NB4 (cell line): ENCODE measurements around the gene IQSEC3.

ENCODE experiments used
- DNase-seq: peaks from one replicate; pipeline ENCODE4 v3.0.0; 2010; ENCODE audit warnings: low read depth
- H3K4me3 ChIP-seq: one replicate; pipeline ENCODE4 v1.5.1; 2011; ENCODE audit warnings: mild to moderate bottlenecking, low read depth, low read length, moderate library complexity
- MAX ChIP-seq: IDR thresholded peaks from 2 replicates; pipeline ENCODE4 v1.6.1; 2011; ENCODE audit warnings: low read depth, low read length
- MYC ChIP-seq: IDR thresholded peaks from 2 replicates; pipeline ENCODE4 v1.6.1; 2011; ENCODE audit warnings: low read depth, low read length
- POLR2A ChIP-seq: IDR thresholded peaks from 2 replicates; pipeline ENCODE4 v1.6.1; 2011; ENCODE audit warnings: mild to moderate bottlenecking; ENCODE audit not compliant: insufficient read length; ENCODE audit errors: extremely low read depth
- TF ChIP-seq, protein P1 (sequence below): IDR thresholded peaks from one replicate; pipeline ENCODE4 v1.5.1; 2012; ENCODE audit warnings: low read depth, low read length

The IQSEC3 gene

GRCh38 chr12:220946-221550 lies 154.5 kb downstream of the IQSEC3 start:
- DNase-seq: no peak
- no peak overlapping the region for H3K4me3 ChIP-seq
- TF ChIP-seq MYC (no peak), MAX (no peak), POLR2A (no peak)
- TF ChIP-seq, protein P1, sequence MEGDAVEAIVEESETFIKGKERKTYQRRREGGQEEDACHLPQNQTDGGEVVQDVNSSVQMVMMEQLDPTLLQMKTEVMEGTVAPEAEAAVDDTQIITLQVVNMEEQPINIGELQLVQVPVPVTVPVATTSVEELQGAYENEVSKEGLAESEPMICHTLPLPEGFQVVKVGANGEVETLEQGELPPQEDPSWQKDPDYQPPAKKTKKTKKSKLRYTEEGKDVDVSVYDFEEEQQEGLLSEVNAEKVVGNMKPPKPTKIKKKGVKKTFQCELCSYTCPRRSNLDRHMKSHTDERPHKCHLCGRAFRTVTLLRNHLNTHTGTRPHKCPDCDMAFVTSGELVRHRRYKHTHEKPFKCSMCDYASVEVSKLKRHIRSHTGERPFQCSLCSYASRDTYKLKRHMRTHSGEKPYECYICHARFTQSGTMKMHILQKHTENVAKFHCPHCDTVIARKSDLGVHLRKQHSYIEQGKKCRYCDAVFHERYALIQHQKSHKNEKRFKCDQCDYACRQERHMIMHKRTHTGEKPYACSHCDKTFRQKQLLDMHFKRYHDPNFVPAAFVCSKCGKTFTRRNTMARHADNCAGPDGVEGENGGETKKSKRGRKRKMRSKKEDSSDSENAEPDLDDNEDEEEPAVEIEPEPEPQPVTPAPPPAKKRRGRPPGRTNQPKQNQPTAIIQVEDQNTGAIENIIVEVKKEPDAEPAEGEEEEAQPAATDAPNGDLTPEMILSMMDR: no peak

GRCh38 chr12:221736-222135 lies 155.2 kb downstream of the IQSEC3 start:
- TF ChIP-seq, protein P1: no peak
- TF ChIP-seq POLR2A: no peak
- no peak for TF ChIP-seq MYC
- no peak for TF ChIP-seq MAX
- DNase-seq: no peak
- no peak overlapping the region for H3K4me3 ChIP-seq

DNA sequence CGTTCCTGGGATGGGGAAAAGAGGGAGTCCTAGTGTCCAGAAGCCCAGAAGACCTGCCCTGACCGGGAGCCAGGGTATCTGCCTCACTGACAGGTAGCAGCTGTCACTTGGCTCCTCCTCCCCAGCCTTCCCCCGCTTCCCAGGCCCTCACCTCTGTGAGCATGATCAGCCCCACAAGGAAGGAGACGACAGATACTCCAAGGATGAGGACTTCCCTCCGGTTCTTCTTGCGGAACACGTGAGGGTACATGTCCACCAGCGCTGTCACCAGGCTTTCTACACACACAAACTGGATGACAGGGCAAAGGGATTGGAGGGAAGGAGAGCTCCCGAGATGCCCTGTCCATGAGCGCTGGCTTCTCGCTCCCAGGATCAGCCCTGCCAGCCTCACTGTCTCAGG lies 157.3 kb downstream of the IQSEC3 start:
- TF ChIP-seq POLR2A: no peak
- no peak for TF ChIP-seq MYC
- TF ChIP-seq, protein P1: no peak
- TF ChIP-seq MAX: no peak
- no peak for DNase-seq
- H3K4me3 ChIP-seq: no peak overlapping the region

DNA sequence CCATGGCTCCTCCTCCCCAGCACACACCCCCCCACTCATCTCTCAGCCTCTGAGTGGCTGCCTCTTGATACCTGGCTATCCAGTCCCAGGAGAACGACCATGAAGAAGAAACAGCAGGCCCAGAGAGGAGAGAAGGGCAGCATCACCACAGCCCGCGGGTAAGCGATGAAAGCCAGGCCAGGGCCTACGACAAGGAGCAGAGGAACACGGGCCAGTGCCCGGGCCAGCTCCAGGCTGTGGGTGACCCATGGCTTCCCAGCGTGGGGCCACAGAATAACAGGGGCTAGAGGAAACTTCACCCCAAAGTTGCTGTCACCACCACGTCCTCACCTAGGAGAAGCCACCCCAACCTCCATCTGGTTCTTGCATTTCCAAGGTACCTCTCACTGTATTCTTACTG lies 157.8 kb downstream of the IQSEC3 start:
- DNase-seq: no peak
- TF ChIP-seq, protein P1: no peak
- TF ChIP-seq POLR2A (no peak), MYC (no peak), MAX (no peak)
- H3K4me3 ChIP-seq: no peak overlapping the region

- TF ChIP-seq MAX (no peak), POLR2A (no peak), MYC (no peak)
- TF ChIP-seq, protein P1: no peak
- H3K4me3 ChIP-seq: no peak overlapping the region
- DNase-seq: no peak
Measured at GRCh38 chr12:225012-225411, 158.4 kb downstream of the IQSEC3 start.

DNA sequence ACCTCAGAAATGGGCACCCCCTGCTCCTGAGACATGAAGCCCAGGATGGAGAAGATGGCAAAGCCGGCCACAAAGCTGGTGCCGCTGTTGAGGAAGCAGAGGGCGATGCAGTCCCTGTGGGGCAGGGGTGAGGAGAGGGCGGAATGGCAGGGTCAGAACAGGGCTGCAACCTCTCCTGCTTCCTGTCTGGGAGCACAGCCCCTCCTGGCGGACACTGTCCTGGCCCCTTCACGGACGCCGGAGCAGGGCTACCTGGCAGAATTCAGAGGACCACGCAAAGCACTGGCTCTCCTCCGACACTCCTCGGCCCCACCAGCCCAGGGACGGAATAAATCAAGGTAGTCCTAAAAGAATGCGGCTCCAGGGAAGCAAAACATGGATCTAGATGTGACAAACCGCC lies 159.8 kb downstream of the IQSEC3 start:
- H3K4me3 ChIP-seq: no peak overlapping the region
- DNase-seq: no peak
- TF ChIP-seq MAX (no peak), POLR2A (no peak), MYC (no peak)
- TF ChIP-seq, protein P1: no peak
